CD1c-positive myeloid dendritic cell (primary cell): Measurements from ENCODE around the gene OR51B5.
"Not testable (repeated sequence)": the region's sequence is repeated elsewhere in the genome, so short reads cannot be mapped to it uniquely, and the experiment has no call there.

Experiments used
- DNase-seq: peaks from one replicate; pipeline ENCODE4 v3.0.0-alpha.2; 2016; ENCODE audit errors: extremely low spot score

The OR51B5 gene

GRCh38 chr11:5335170-5335569 is 8.2 kb downstream of the OR51B5 start:
- no peak for DNase-seq

GRCh38 chr11:5324197-5324596 is 19.1 kb downstream of the OR51B5 start, which contains the start of gene OR51B2:
Gene OR51B2, minus strand, starts transcription at chr11:5324297. Its CDS starts 0 bp downstream, at chr11:5324297.
- no peak for DNase-seq

DNA sequence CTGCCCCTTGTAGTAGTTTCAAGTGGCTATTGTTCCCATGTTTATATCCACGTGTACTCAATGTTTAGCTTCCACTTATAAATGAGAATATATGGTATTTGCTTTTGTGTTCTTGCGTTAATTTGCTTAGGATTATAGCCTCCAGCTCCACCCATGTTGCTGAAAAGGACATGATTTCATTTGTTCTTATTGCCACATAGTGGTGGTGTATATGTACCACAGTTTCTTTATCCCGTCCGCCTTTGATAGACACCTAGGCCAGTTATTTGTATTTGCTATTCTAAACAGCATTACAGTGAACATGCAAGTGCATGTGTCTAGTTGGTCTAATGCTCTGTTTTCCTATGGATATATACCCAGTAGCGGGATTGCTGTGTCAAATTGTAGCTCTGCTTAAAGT is 26.0 kb downstream of the OR51B5 start:
- no peak for DNase-seq

DNA sequence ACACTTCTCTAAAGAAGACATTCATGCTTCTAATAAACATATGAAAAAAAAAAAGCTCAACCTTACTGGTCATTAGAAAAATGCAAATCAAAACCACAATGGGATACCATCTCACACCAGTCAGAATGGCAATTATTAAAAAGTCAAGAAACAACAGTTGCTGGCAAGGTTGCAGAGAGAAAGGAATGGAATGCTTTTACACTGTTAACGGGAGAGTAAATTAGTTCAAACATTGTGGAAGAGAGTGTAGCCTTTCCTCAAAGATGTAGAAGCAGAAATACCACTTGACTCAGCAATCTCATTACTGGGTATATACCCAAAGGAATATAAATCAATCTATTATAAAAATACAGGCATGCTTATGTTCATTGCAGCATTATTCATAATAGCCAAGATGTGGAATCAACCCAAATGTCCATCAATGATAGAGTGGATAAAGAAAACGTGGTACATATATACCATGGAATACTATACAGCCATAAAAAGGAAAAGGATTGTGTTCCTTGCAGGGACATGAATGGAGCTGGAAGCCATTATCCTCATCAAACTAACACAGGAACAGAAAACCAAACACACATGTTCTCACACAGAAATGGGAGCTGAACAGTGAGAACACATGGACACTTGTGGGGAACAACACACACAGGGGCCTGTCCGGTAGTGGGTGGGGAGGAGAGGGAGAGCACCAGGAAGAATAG is 29.8 kb downstream of the OR51B5 start:
- DNase-seq = not testable (repeated sequence)

- no peak for DNase-seq
These were observed 32.9 kb downstream of the OR51B5 start for GRCh38 chr11:5310423-5310822.

GRCh38 chr11:5307256-5308019 is 35.9 kb downstream of the OR51B5 start:
- no peak for DNase-seq

GRCh38 chr11:5304046-5304445 is 39.3 kb downstream of the OR51B5 start:
- DNase-seq = no peak

- DNase-seq = no peak
These were observed 39.7 kb downstream of the OR51B5 start for GRCh38 chr11:5303626-5304025.

DNA sequence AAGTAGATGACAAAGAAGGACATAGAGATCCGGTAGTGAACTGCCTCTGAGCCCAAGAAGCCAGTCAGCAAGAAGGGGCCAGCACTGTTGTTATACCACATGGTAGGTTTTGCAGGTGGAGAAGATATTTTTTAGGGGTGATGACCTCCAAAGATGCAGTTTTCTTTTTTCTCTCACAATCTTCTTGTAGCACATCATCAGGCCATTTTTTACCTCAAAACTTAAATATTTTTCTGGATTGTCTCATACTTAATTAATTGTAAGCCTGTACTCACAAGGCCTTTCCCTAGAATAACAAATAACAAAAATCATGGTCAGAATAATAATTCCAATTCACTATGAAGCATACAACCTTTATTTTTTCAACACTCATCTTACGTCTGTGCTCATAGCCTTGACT is 41.5 kb downstream of the OR51B5 start, which contains the start of gene OR51B4:
TSS of gene OR51B4 (minus strand) at position 101 of the 400 bp plus-strand sequence. CDS start at position 101, 0 bp downstream.
- no peak for DNase-seq

DNA sequence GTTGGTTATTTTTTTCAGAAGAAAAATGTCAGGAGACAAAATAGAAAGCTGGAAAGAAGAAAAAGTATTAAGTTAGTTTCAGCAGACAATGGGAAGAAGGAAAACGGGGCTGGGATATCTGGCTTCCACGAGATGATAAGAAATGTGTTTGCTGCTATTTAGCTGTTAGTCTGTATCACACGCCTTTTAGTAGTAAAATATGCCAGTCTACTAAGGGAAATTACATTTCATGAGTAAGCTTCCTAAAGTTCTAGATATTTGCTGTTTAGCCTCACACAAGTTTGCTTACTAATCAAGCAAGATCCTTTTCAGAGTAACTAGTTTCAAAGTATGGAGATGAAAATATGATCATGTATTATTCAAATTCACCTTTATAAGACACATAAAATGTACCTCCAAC is 43.1 kb downstream of the OR51B5 start:
- no peak for DNase-seq

DNA sequence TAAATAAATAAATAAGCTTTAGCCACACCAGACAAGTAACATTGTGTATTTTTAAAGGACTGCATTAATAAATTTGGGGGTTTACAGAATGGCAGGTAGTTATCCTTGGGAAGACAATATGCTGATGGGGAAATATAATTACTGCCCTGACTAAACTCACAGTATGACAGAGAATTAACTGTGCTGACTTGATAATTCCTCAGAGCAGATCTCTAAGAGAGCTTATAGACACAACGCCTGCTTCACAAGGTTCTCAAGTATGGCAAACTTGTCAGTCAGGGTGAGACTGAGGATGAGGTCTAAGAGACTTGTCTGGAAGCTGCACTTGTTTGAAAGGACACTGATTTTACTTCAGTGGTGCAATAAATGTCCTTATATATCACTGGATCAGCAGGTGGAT is 44.9 kb downstream of the OR51B5 start:
- no peak for DNase-seq

DNA sequence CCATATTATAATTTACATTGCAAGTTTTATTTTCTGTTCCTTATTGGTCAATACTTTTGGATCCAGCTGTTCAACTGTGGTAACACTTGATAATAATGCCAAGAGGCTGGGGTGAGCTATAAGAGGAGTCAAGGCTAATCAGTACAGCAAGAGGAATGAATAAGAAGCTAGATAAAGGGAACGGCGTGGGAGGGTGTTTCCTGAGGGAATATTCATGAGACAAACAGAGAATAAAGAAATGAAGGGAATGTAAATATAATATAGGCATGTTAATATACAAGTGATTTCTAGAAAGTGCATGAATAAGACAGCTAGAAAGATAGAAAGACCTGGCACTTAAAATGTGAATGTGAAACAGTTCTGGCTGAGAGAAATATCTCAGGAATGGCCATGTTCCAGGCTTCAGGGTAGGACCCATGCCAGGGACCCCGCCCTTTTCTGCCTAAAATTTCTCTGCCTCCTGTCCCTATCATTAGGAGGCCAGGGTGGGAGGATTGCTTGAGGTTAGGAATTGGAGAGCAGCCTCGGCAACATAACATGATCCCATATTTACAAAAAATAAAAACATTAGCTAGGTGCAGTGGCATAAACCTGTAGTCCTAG is 45.5 kb downstream of the OR51B5 start:
- DNase-seq = no peak

DNA sequence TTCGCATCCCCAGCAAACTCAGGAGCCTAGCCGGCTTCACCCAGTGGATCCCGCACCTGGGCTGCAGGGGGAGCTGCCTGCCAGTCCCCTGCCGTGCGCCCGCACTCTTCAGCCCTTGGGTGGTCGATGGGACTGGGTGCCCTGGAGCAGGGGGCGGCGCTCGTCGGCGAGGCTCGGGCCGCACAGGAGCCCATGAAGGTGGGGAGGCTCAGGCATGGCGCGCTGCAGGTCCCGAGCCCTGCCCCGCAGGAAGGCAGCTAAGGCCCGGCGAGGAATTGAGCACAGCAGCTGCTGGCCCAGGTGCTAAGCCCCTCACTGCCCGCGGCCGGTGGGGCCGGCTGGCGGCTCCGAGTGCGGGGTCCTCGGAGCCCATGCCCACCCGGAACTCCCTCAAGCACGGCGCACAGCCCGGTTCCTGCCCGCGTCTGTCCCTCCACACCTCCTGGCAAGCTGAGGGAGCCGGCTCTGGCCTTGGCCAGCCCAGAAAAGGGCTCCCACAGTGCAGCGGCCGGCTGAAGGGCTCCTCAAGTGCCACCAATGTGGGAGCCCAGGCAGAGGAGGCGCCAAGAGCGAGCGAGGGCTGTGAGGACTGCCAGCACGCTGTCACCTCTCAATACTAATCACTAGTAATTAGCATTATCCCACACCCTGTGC is 48.9 kb downstream of the OR51B5 start:
- not testable (repeated sequence) for DNase-seq

DNA sequence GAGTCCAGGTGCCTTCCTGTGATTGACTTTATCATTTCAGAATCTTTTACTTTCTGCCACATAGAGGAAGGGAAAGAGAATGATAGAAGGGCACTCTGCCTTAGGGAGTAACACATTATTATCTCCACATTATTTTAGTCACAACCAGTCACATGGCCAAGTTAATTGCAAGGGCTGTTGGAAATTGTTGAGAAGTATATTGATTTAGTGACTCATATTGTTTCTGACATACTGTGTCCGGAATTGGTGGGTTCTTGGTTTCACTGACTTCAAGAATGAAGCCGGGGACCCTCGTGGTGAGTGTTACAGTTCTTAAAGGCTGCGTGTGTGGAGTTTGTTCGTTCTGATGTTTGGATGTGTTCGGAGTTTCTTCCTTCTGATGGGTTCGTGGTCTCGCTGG is 50.3 kb downstream of the OR51B5 start:
- no peak for DNase-seq
